GM21515 (cell line): ENCODE measurements around the gene MLYCD.

ENCODE experiments used
- ATAC-seq: cut with Tn5 transposase; IDR thresholded peaks from one replicate; pipeline ENCODE4 v1.9.1; 2021; ENCODE audit not compliant: unreplicated experiment

MLYCD gene

DNA sequence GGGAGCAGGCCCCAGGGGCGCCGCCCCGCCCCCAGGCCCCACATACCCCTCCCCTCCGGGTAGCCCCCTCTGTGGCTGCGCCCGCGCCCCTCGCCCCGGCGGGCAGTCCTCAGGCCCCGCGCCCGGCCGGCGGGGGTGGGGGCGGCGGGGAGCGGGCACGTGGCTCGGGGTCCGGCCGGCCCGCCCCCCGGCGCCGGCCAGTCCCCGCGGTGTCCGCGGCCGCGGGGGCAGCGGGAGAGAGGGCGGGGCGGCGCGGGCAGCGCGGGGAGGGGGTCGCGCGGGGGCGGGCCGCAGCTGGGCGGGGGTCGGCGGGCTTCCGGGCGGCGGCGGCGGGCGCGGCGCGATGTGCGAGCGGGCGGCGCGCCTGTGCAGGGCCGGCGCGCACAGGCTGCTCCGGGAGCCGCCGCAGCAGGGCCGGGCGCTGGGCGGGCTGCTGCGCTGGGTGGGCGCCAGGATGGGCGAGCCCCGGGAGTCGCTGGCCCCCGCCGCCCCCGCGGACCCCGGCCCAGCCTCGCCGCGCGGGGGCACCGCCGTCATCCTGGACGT lies 69.5 kb downstream of the MLYCD start:
- ATAC-seq, result no peak

DNA sequence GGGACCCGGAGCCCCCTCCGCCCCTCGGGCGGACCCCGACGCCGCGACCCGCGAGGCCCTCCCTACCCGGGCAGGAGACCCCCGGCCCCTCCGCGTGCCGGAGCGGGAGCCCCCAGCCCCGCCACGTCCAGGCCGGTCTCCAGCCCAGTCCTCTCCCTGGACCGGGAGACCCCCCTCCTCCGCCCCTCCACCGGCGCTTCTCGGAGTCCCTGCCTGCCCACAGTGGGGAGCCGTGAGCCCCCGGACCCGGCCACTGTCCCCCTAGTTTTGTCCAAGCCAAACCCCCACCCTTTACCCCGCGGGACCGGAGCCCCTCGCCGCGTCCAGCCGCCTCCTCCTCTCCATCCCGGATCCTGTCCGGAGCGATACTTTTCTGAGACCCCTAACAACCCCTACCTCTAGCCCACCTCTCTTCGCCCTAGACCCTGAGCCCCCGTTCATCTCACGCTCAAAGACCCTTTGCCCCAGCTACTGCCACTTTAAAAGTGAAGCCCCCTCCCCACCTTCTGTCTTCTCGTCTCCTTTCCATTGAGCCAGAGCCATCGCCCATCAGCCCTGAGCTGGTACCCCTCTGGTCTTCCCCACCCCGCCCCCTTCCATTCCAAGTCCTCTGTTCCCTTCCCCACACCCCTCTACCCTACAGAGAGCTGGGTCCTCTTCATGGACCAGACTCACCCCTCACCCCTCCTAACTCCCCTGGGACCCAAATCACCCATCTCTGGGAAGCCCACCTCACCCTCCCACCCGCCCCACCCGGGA lies 70.2 kb downstream of the MLYCD start:
- ATAC-seq, result no peak

DNA sequence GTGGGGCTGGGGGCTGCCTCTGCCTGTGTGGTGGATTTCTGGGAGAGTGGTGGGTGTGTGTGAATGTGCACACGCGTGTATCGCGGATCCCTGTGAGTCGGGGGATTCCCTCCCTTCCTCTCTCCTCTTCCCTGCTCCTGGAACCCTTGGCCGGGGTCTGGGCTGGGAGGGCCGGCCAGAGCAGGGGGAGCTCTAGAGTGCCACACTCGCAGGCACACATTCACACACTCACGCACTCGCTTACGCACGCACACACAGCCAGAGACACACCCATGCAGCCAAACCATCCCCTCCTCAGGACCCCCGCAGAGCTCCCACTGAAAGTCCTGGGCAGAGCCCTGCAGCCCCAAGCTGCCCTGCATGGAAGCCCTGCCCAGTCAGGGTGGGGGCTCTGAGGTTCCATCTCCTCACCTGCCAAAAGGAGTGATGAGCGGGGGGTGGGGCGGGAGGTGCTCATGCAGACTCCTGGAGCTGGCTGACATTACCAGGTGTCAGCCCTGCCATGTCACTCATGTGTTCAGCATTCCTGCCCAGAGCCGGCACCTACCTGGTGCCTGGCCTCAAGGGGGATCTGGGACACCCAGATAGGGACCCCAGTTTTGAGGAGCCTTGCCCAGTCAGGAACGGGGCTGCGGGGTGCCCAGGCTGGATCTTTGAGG lies 71.0 kb downstream of the MLYCD start:
- no peak for ATAC-seq

DNA sequence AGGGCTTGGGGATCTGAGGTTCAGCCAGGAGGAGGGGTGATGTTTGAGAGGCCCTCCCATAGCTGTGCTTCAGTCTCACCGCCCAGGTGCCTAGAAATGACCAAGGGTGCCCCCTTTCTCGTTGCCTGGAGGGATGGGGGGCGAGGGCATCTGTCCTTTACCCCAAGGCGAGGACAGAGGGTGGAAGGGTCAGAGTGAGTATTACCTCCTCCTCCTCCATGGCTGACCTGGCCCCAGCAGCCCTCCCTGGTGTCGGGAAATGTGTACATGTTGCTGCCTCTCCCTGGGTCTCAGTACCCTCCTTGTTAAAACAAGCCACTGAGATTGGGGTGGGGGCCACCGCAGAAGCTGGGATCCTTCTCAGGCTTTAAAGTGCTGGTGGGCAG lies 71.5 kb downstream of the MLYCD start:
- ATAC-seq, result no peak

DNA sequence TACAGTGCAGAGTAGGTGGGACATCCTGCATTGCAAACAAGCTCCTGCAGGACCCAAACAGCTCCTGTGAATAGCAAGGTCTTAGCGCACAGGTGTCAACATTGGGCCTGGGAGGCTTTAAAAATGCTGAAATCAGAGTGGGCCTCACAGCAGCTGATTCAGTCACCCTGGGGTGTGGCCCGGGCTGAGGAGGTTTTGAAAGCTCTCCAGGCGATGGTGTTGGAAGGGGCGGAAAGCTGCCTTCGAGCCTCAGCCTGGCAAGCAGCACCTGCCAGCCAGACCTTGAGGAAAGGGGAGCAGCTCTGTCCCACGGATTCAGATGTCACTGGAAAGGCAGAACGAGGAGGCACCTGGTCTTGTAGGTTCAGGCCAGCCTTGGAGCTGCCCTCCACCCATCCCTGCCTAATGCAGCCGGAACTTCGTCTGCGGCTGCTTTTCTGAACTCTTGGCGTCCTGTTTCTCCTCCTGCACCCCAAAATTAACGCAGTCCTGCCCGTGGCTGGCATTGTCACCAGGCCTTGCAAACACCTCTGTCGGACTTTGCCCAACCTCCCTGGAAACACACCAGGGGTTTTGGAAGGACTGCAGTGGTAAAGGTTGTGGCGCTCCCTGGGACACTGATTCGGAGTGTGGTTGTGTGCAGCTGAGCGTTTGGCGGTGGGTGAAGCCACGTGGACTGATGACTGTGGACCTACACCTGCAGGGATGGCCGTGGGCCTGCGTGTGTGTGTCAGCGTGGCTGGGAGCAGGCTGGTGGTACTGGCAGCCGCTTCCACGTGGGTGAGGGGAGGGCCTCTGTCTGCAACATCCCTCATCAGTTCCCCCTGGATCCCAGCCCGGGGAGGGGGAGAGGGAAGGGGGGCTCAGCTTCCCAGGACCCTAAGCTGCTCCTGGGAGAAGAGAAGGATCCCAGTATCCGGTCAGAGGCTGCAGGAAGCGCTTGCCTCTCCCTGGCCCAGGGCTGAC lies 72.5 kb downstream of the MLYCD start:
- no peak for ATAC-seq

DNA sequence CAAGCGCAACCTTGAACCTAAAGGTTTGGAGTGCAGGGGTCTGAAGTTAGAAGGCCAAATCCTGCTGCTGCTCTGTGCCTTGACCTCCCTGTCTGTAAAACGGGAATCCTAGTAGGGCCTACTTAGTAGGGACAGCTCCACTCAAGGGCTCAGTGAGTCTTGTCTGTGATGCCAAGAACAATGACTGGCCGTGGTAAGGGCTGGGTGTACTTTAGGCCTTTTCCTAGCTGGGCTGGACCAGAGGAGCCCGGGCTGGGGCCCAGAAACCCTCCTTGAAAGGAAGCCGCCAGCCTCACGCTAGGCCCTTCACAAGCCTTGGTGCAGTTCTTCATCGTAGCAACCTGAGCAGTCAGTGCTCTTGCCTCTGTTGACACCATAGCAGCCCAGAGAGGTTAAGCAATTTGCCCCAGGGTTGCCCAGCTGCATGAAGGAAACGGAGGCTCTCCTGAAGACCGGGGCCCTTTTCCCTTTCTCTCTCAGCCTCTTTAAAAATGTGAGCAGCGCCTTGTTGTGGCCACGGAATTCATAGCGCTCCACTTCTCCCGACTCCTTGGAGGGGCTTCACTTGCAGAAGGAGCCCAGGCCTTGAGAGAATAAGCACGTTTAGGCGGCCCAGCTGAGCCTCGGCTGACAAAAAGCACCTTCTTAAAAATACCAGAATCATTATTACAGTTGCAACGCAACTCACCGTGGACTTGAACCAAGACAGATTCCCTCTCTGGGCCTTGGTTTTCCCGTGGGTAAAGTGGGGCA lies 73.5 kb downstream of the MLYCD start:
- ATAC-seq, result no peak

DNA sequence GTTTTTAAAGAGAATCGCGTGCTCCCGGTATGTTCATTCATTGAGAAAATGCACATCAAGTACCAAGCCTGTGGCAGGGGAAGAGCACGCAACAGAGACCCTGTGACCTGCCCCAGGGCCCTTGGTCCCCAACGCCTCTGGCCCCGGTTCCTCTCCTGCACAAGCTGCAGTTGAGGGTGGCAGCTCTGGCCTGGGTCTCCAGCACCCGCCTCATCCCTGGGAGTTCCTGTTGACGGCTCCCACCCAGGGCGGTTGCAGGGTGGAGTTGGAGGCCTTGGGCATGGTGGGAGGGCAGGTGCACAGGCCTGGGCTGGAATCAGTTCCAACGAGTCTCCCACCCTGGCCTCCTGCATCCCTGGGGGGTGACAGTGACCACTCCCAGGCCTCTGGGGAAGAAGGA lies 74.2 kb downstream of the MLYCD start:
- ATAC-seq, result no peak

DNA sequence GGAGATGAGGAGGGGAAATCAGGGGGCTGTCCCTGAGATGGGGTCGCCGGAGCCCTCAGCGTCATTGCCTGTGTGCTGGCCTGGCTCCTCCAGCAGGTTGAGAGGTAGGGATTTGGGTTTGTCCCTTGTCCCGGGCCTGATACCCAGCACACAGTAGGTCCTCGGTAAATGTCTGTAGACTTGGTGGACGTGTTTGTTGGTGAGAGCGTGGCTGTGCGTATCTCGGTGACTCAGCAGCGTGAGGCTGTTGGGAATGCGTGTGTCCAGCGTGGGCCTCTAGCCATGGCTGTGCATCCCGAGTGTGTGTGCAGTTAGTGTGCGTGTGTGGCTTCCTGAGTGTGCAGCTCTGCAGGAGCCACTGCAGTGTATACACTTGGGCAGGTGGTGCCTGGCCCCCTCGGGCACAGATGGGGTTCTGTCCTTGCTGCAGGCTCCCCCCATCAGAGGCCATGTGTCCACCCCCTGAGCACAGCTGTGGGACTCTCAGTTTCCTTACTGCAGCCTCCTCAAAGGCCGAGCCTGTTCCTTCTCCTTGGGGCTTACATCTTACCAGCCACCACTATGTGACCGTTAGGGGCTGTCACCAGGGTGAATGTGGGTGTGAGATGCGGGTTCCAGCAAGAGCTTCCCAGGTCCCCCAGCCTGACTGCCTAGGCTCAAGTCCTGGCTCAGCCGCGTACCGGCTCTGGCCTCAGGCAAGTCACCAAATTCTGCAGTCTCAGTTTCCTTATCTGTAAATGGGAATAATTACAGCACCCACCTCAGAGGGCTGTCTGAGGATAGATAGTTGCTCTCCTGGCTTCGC lies 74.9 kb downstream of the MLYCD start:
- no peak for ATAC-seq

DNA sequence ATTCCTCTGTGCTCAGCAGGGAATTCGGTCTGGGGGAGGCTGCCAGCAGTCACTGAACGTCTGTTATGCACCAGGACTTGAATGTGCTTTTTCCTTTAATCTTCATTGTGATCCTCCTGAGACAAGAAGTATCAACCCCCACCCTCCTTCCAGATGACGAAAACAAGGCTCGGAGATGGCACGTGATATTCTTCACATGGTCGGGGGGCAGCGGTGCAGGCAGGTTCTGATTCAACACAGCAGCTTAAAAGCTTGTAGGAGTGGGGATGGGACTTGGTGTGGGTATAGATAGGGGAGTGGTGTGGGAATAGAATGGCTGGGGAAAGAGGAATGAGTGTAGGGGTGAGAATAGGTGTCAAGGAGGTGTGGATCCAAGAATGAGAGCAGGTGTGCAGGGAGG lies 75.6 kb downstream of the MLYCD start:
- no peak for ATAC-seq

DNA sequence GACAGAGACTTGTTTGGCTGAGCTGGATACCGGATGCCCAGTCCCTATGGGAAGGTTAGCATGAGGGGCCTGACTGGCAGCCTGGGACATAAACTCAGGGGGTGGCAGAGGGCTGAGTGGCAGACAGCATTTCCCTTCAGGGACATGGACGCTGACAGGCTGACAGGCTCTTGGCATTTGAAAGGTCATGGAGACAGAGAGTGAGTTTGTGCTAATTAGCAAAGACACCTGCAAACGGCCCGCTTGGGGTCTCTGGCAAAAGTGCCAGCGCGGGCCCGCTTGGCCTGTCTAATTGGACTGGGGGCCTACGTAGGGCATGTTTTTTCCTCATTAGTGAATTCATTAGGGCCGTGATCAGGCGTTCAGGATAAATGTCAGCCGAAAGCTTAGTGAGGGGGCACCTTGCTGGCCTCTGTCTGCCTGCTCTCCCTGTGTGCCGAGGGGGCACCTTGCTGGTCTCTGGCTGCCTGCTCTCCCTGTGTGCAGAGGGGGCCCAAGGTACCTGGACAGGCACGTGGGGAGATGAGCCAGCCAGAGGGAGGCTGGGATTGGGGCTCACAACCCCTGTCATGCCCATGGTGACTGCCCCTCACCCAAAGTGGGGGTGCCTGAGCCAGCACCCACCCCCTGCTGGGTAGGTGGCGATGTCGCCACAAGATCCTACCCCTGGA lies 76.8 kb downstream of the MLYCD start:
- no peak for ATAC-seq
